Mucosa of rectum (tissue), 2 donors: ENCODE measurements around the gene GDPD2.

ENCODE experiments used
- H3K27ac ChIP-seq, 2 donors: one replicate each; pipeline ENCODE4 v1.7.0; 2013; ENCODE audit warnings: inconsistent platforms in 2 of 2, low read depth in 2 of 2, low read length in 2 of 2
- H3K27me3 ChIP-seq, 2 donors: one replicate each; pipeline ENCODE4 v1.7.0; 2013; ENCODE audit warnings: low read length in 2 of 2; ENCODE audit not compliant: control insufficient read depth in 2 of 2, insufficient read depth in 2 of 2
- H3K36me3 ChIP-seq, 2 donors: one replicate each; pipeline ENCODE4 v1.7.0; 2013; ENCODE audit warnings: low read length in 2 of 2; ENCODE audit not compliant: control insufficient read depth in 2 of 2, insufficient read depth in 2 of 2
- H3K4me1 ChIP-seq, 2 donors: one replicate each; pipeline ENCODE4 v1.7.0; 2013; ENCODE audit warnings: low read length in 2 of 2, mild to moderate bottlenecking in 1 of 2; ENCODE audit not compliant: control insufficient read depth in 2 of 2, insufficient read depth in 2 of 2
- H3K4me3 ChIP-seq, 2 donors: one replicate each; pipeline ENCODE4 v1.7.0; 2013; ENCODE audit warnings: low read length in 2 of 2
- H3K9ac ChIP-seq, 2 donors: one replicate each; pipeline ENCODE4 v1.7.0; 2013; ENCODE audit warnings: low read length in 2 of 2, low read depth in 1 of 2, mild to moderate bottlenecking in 1 of 2
- H3K9me3 ChIP-seq, 2 donors: one replicate each; pipeline ENCODE4 v1.7.0; 2013; ENCODE audit warnings: low read length in 2 of 2; ENCODE audit not compliant: control insufficient read depth in 2 of 2
- donor health status: healthy.
- donor health status: Normal muscosa, but diverticular disease.

Gene GDPD2

GRCh38 chrX:70437011-70437410, 13.9 kb downstream of the GDPD2 start:
- Histone ChIP-seq H3K36me3 (no peaks in the 10 kb centered on the region), H3K9me3 (no peaks in the 10 kb centered on the region), H3K9ac (no peak overlapping the region), H3K27me3 (peaks cover 0 to 3% of the 10 kb centered on the region in 2 donors), H3K4me3 (no peak overlapping the region), H3K4me1 (peaks cover 6 to 9% of the 10 kb centered on the region in 2 donors), H3K27ac (no peak overlapping the region)

DNA sequence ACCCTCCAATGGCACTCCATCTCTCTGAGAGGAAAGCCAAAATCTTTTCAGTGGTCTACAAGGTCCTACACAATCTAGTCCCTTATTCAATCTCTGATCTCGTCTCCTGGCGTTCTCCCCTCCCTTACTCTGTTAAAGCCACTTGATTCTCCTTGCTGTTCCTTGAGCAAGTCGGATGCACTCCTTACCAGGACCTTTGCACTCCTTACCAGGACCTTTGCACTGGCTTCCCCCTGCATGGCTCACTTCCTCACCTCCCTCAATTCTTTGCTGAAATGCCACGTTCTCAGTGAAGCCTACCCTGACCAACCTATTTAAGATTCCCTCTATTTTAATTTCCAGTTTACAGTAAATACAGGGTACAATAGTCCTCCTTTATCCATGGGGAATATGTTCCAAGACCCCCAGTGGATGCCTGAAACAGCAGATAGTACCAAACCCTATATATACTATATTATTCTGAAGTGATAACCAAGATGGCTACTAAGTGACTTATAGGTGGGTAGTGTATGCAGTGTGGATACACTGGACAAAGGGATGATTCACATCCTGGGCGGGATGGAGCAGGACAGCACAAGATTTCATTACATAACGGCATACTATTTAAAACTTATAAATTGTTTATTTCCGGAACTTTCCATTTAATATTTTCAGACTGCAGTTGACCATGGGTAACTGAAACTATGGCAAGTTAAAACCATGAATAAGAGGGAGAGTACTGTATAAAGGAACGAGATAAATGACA, 15.0 kb downstream of the GDPD2 start:
- Histone ChIP-seq H3K9me3 (no peaks in the 10 kb centered on the region), H3K27me3 (peaks cover 5 to 13% of the 10 kb centered on the region in 2 donors)

DNA sequence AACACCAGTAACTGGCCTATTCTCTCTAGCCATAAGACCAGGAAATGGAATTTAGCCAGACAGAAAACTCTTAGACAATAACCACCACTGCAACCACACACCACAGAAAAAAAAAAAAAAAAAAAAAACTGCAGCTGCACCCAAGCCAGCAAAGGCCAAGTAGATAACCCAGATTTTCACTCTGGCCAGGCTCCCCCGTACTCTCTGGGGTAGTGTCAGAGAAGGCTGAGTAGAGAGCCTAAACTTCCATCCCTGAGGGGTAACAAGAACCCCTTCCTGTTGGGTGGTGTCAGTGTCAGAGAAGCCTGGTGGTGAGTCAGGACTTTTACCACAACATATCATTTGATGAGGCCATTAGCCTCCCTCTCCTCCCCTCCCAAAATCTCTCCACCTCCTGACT, 15.9 kb downstream of the GDPD2 start:
- H3K27ac ChIP-seq: no peak overlapping the region
- peaks cover 6 to 18% of the 10 kb centered on the region in 2 donors for H3K27me3 ChIP-seq
- peaks cover 3 to 7% of the 10 kb centered on the region in 2 donors for H3K4me1 ChIP-seq
- H3K4me3 ChIP-seq: no peak overlapping the region
- H3K9me3 ChIP-seq: no peaks in the 10 kb centered on the region
- H3K9ac ChIP-seq: no peak overlapping the region
- H3K36me3 ChIP-seq: no peaks in the 10 kb centered on the region

More for the DNA sequence above, 15.0 kb downstream of the GDPD2 start:
- Histone ChIP-seq H3K36me3 (no peaks in the 10 kb centered on the region), H3K4me1 (peaks cover 6 to 9% of the 10 kb centered on the region in 2 donors), H3K27ac (no peak overlapping the region), H3K9ac (no peak overlapping the region), H3K4me3 (no peak overlapping the region)

DNA sequence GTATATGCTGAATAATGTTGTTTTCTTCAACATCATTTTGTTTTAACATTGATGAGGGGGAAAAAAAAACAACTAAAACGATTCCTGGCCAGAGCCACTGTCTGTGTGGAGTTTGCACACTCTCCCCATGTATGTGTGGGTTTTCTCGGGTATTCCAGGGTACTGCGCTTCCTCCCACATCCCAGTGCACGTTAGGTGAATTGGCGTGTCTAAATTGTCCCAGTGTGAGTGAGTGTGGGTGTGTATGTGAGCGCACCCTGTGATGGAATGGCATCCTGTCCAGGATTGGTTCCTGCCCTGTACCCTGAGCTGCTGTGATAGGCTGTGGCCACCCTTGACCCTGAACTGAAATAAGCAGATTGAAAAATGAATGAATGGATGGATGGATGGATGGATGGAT, 19.1 kb downstream of the GDPD2 start:
- Histone ChIP-seq H3K27me3 (peaks cover 22 to 30% of the 10 kb centered on the region in 2 donors), H3K4me3 (no peak overlapping the region), H3K9me3 (no peaks in the 10 kb centered on the region), H3K36me3 (no peaks in the 10 kb centered on the region), H3K27ac (no peak overlapping the region), H3K9ac (no peak overlapping the region), H3K4me1 (peaks cover 0 to 2% of the 10 kb centered on the region in 2 donors)

DNA sequence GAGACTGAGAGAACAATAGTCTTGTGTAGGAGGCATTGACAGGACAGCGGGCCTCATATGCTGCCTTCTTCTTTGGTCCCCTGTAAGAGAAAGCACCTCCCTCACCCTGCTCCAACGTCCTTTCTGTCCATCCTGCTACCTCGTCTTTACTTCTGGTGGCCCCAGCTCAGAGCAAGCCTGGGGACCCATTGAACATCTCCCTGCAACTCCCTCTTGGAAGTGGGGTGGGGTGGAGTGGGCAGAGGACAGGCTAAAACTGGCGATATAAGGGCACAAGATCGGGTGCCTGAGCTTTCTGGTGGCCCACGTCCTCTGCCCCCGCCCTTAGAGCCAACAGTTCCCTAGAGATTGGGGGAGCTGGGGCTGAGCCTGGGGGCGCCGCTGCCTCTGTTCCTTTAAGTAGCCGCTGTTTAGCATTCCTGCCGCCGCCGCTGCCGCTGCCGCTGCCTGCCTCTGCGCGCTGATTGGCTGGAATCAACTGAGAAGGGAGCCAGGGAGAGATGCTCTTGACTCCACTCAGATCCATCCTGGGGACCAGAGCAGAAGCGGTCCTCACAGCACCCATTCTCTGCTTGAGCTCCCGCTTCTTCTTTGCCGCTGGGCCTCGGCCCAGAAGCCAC, 21.3 kb downstream of the GDPD2 start, which contains the start of gene DLG3:
Gene DLG3, plus strand, starts transcription at position 510 of the 620 bp plus-strand sequence. CDS start 367 bp downstream, outside the sequence.
- no peak within 1 kb of the TSS for H3K4me3 ChIP-seq
- no peaks in the 10 kb centered on the region for H3K9me3 ChIP-seq
- H3K36me3 ChIP-seq: no peaks in the 10 kb centered on the region
- no peak within 1 kb of the TSS for H3K27ac ChIP-seq
- no peak within 1 kb of the TSS for H3K9ac ChIP-seq
- H3K4me1 ChIP-seq: peaks cover 0 to 2% of the 10 kb centered on the region in 2 donors
- peaks cover 25 to 33% of the 10 kb centered on the region in 2 donors for H3K27me3 ChIP-seq

GRCh38 chrX:70444946-70445656, 22.0 kb downstream of the GDPD2 start:
- H3K4me1 ChIP-seq: peaks cover 0 to 2% of the 10 kb centered on the region in 2 donors
- H3K36me3 ChIP-seq: no peaks in the 10 kb centered on the region
- no peaks in the 10 kb centered on the region for H3K9me3 ChIP-seq
- H3K4me3 ChIP-seq: no peak overlapping the region
- H3K27me3 ChIP-seq: peaks cover 25 to 33% of the 10 kb centered on the region in 2 donors
- no peak overlapping the region for H3K9ac ChIP-seq
- no peak overlapping the region for H3K27ac ChIP-seq

- Histone ChIP-seq H3K36me3 (no peaks in the 10 kb centered on the region), H3K4me1 (peaks cover 0 to 2% of the 10 kb centered on the region in 2 donors), H3K27me3 (peaks cover 25 to 33% of the 10 kb centered on the region in 2 donors), H3K27ac (no peak overlapping the region), H3K9me3 (no peaks in the 10 kb centered on the region), H3K4me3 (no peak overlapping the region), H3K9ac (no peak overlapping the region)
Observed at GRCh38 chrX:70445951-70446350, 22.8 kb downstream of the GDPD2 start.

GRCh38 chrX:70446380-70447350, 23.6 kb downstream of the GDPD2 start:
- peaks cover 25 to 33% of the 10 kb centered on the region in 2 donors for H3K27me3 ChIP-seq
- peaks cover 0 to 2% of the 10 kb centered on the region in 2 donors for H3K4me1 ChIP-seq
- H3K4me3 ChIP-seq: no peak overlapping the region
- H3K9me3 ChIP-seq: no peaks in the 10 kb centered on the region
- no peak overlapping the region for H3K9ac ChIP-seq
- no peak overlapping the region for H3K27ac ChIP-seq
- H3K36me3 ChIP-seq: no peaks in the 10 kb centered on the region

DNA sequence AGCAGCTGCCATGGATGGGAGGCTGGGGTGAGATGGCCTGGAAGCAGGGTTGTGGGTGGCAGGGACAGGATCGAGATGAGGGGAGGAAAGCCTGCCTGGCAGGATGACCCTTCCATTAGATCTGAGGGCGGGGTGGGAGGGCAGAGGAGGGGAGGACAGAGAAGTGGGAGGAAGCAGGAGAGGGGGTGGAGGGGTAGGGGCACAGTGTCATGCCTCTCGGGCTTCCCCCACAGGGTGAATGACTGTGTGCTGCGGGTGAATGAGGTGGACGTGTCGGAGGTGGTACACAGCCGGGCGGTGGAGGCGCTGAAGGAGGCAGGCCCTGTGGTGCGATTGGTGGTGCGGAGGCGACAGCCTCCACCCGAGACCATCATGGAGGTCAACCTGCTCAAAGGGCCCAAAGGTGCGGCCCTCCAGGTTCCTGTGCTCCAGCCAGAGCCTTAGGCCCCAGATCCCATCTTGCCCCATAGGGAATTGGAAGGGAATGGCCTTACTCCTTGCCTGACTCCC, 26.4 kb downstream of the GDPD2 start:
- H3K27me3 ChIP-seq: peaks cover 6 to 22% of the 10 kb centered on the region in 2 donors
- peaks cover 9 to 11% of the 10 kb centered on the region in 2 donors for H3K4me1 ChIP-seq
- H3K36me3 ChIP-seq: no peaks in the 10 kb centered on the region
- no peak overlapping the region for H3K4me3 ChIP-seq
- H3K9me3 ChIP-seq: no peaks in the 10 kb centered on the region
- H3K9ac ChIP-seq: no peak overlapping the region
- no peak overlapping the region for H3K27ac ChIP-seq
